ENCODE data around the gene NRSN2.
"Not testable (repeated sequence)": the region's sequence is repeated elsewhere in the genome, so short reads cannot be mapped to it uniquely, and the experiment has no call there.

The NRSN2 gene

GRCh38 chr20:354298-354977 is 7.5 kb downstream of the NRSN2 start:
- peak; percentile 85 for DNase-seq (ENCODE audit: low spot score)

GRCh38 chr20:356154-356553 is 9.2 kb downstream of the NRSN2 start:
- not testable (repeated sequence) for DNase-seq (ENCODE audit: low spot score)

- no peak for DNase-seq (ENCODE audit: low spot score)
Measured at GRCh38 chr20:356745-357144, 9.8 kb downstream of the NRSN2 start.

- no peak for DNase-seq (ENCODE audit: low spot score)
Measured at GRCh38 chr20:358891-359555, 12.1 kb downstream of the NRSN2 start.

- DNase-seq (ENCODE audit: low spot score), result no peak
Measured at GRCh38 chr20:361561-361960, 14.7 kb downstream of the NRSN2 start.

- peak; percentile 94 for DNase-seq (ENCODE audit: low spot score)
Measured at GRCh38 chr20:362271-363254, 15.7 kb downstream of the NRSN2 start.

- no peak for DNase-seq (ENCODE audit: low spot score)
Measured at GRCh38 chr20:363319-364078, 16.6 kb downstream of the NRSN2 start.

GRCh38 chr20:364905-365794 is 18.2 kb downstream of the NRSN2 start:
- peak; percentile 66 for DNase-seq (ENCODE audit: low spot score)

GRCh38 chr20:366041-366718 is 19.3 kb downstream of the NRSN2 start:
- DNase-seq (ENCODE audit: low spot score), result no peak

DNA sequence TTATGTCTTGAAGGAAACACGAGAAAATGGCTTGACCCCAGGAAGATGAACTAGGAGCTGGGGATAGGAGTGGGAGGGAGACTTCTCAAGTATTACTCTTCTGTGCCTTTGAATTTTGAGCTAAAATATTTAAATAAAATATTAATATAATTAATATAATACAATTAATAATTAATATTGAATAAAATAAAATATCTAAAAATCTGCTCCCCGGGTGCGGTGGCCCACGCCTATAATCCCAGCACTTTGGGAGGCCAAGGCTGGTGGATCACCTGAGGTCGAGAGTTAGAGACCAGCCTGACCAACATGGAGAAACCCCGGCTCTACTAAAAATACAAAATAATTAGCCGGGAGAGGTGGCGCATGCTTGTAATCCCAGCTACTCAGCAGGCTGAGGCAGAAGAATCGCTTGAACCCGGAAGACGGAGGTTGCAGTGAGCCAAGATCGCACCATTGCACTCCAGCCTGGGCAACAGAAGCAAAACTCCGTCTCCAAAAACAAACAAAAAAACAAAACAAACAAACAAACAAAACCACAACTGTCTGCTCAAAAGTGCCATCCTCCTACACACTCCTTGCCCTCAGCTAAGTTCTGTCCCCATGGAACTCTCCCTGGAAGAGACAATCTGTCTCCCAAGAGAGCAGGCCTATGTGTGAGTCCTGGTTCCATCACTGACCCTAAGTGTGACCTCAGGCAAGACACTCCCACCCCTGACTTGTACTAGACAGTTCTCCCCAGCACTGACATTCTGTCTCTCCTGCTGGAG is 20.0 kb downstream of the NRSN2 start:
- DNase-seq (ENCODE audit: low spot score), result no peak

DNA sequence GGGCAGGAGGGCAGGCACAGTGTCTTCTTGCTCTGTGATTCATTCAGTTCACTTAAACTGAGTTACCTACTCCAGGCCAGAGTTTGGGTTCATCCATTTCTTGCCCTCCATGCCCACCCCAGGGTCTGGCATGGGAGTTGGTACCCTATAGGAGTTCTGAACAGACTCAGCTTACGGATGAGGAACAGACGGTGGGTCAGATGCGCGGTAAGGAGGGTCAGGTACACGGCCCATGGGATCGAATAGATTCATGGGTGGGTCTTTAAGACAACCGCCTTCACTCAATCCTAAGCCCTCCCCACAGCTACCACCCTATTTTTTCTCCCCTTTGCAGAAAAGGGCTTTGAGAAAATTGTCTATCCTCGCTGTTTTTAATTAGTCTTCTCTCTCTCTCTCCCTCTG is 20.6 kb downstream of the NRSN2 start:
- DNase-seq (ENCODE audit: low spot score), result no peak

GRCh38 chr20:368915-369314 is 22.0 kb downstream of the NRSN2 start:
- DNase-seq (ENCODE audit: low spot score), result no peak

- DNase-seq (ENCODE audit: low spot score), result no peak
Measured at GRCh38 chr20:370151-370600, 23.3 kb downstream of the NRSN2 start.

- DNase-seq (ENCODE audit: low spot score), result no peak
Measured at GRCh38 chr20:370977-371754, 24.3 kb downstream of the NRSN2 start.

DNA sequence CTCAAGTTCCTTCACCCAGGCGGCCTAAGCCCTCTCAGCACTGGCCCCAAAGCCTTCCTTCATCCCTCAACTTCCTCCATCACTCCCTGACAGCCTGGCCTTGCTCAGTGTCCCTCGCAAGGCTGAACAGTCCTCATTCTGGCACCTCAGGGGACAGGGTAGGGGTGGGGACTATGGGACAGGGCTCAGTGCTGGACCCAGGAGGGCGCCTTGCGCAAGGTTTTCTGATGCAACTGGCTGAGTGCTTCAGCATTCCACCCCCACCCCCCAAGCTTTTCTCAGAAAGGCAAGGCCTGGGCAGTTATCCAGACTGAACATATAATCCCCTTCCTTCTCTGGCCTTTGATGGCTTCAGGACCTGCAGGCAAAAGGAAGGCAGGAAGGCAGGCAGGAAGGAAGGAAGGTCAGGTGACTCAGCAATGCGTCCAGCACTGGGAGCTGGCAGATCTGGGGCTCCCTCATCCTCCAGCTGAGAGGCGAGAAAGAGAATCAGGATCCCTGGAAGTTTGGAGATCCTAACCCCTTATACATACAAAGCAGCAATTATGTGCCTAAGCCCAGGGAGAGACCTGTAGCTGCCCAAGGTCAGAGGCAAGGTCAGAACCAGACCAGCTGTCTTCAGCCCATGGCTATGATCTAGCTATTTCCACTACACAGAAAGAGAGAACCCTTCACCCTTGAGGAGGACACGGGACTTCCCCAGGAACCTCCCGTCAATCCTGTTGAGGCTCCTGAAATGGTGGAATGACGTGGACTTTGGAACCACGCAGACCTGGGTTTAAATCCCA is 25.0 kb downstream of the NRSN2 start:
- DNase-seq (ENCODE audit: low spot score), result peak; percentile 88

GRCh38 chr20:372543-373082 is 25.7 kb downstream of the NRSN2 start:
- not testable (repeated sequence) for DNase-seq (ENCODE audit: low spot score)

DNA sequence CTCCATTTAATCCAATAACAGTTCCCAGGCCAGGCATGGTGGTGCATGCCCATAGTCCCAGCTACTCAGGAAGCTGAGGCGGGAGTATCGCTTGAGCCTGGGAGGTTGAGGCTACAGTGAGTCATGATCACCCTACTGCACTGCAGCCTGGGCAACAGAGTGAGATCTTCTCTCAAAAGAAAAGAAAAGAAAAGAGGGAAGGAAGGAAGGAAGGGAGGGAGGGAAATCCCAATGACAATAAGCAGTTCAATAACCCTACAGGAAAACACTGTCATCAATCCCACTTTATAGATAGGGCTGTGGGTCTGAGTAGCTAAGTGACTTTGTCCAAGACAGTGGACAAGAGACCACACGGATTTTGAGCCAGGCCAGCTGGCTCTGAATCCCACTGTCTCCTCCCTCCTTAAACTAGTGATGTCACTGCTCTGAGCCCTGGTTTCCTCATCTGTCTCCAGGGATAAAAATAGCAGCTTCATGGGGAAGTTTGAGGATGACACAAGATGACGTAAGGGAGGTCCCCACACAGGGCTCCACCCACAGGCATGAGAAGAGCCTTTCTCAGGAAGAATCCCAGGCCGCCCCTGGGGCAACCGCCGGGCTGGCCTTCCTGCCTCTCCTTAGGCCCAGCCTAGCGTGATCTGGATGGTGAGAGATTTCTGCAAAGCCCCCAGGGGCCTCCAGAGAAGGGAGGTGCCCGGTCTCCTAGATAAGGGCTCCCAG is 26.4 kb downstream of the NRSN2 start:
- peak; percentile 66 for DNase-seq (ENCODE audit: low spot score)
